Urinary bladder (tissue), 2 donors: ENCODE measurements around the gene HIKESHI. TPM values are rescaled to one million over a fixed set of nuclear protein-coding genes. Genes with fewer than 3 reads are reported as not detected.

Experiments
- polyA plus RNA-seq: library from polyadenylated mRNA; stranded (reverse); fragments of 200-250 nt; gene quantifications from one replicate; pipeline ENCODE4 v1.2.3, GENCODE V29; 2013
- small RNA-seq: library from RNA; depleted of rRNA; stranded (forward); fragments of <200 nt; gene quantifications from one replicate; pipeline ENCODE3, GENCODE V24; 2014
- total RNA-seq: library from RNA; depleted of rRNA; stranded (reverse); fragments of >200 nt; gene quantifications from one replicate; pipeline ENCODE4 v1.2.3, GENCODE V29; 2014
- donor health status: healthy.

HIKESHI gene
- total and polyA plus RNA-seq, 2 donors: 54.7 to 60.8 TPM

Small RNAs within 50 kb of the gene (small RNA-seq; reads per million reads assigned to genes)
- gene RN7SL225P: not detected

Other genes starting within 250 kb of the HIKESHI start
- 543 TPM for gene PICALM, start 233.2 kb upstream of the HIKESHI start, total RNA-seq
- 104 TPM for gene PICALM, start 233.2 kb upstream of the HIKESHI start, polyA plus RNA-seq
- gene EED, start 57.5 kb upstream of the HIKESHI start, total RNA-seq: 49.7 TPM
- gene EED, start 57.5 kb upstream of the HIKESHI start, polyA plus RNA-seq: 13.8 TPM
- 5.1 TPM for gene CCDC81, start 72.6 kb downstream of the HIKESHI start, total RNA-seq
- 1.2 TPM for gene CCDC81, start 72.6 kb downstream of the HIKESHI start, polyA plus RNA-seq